ENCODE measurements around the gene PTBP1.
A peak's percentile ranks its signal among the peaks of the same experiment; 100 is the strongest.

The PTBP1 gene

DNA sequence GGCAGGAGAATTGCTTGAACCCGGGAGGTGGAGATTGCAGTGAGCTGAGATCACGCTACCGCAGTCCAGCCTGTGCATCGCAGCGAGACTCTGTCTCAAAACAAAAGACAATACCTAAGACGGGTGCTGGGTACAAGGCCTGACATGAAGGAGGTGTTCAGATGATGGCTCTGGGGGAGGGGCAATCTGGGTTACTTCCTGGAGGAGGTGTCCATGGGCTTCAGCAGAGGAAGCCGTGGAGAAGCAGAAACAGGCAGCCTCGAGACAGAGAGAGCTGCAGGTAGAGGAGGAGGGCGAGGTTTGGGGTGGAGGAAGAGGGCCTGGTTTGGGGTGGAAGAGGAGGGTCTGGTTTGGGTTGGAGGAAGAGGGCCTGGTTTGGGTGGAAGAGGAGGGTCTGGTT, 42.7 kb upstream of the PTBP1 start:
- DNase-seq = no peak
- TF ChIP-seq EZH2phosphoT487 (IDR thresholded peaks at IDR 0.05; ENCODE audit: low read length) = no peak
- no peak overlapping the region for H3K27ac ChIP-seq (ENCODE audit: low read length)
- H3K36me3 ChIP-seq (replicated peaks; ENCODE audit: insufficient read depth, low read length) = no peaks in the 10 kb centered on the region
- H3F3A ChIP-seq (ENCODE audit: insufficient read depth, low read length) = no peaks in the 10 kb centered on the region
- no peaks in the 10 kb centered on the region for H3K79me2 ChIP-seq (ENCODE audit: low read length)
- no peaks in the 10 kb centered on the region for H3K4me1 ChIP-seq (ENCODE audit: low read length)
- peaks cover 97% of the 10 kb centered on the region for H3K27me3 ChIP-seq (replicated peaks; ENCODE audit: insufficient read depth, low read length)
- no peak overlapping the region for H3K4me3 ChIP-seq (ENCODE audit: low read length)
- no peaks in the 10 kb centered on the region for H3K9me3 ChIP-seq (replicated peaks; ENCODE audit: insufficient read depth, low read length)
- H3K9ac ChIP-seq (ENCODE audit: low read length) = no peak overlapping the region
- H3K9me2 ChIP-seq (replicated peaks; ENCODE audit: insufficient read depth, low read length) = no peaks in the 10 kb centered on the region
- H3K4me2 ChIP-seq (ENCODE audit: low read depth, low read length) = no peak overlapping the region
- no peaks in the 10 kb centered on the region for H4K20me1 ChIP-seq (ENCODE audit: insufficient read depth, low read length)
- no peak overlapping the region for H2AFZ ChIP-seq (ENCODE audit: low read length)

- H3K36me3 ChIP-seq (replicated peaks; ENCODE audit: insufficient read depth, low read length) = no peaks in the 10 kb centered on the region
- no peak overlapping the region for H3K4me3 ChIP-seq (ENCODE audit: low read length)
- H3K79me2 ChIP-seq (ENCODE audit: low read length) = no peaks in the 10 kb centered on the region
- H3K4me1 ChIP-seq (ENCODE audit: low read length) = no peaks in the 10 kb centered on the region
- no peaks in the 10 kb centered on the region for H3F3A ChIP-seq (ENCODE audit: insufficient read depth, low read length)
- H3K9me2 ChIP-seq (replicated peaks; ENCODE audit: insufficient read depth, low read length) = no peaks in the 10 kb centered on the region
- no peak overlapping the region for H3K27ac ChIP-seq (ENCODE audit: low read length)
- no peak overlapping the region for H2AFZ ChIP-seq (ENCODE audit: low read length)
- no peak overlapping the region for H3K9ac ChIP-seq (ENCODE audit: low read length)
- H3K4me2 ChIP-seq (ENCODE audit: low read depth, low read length) = no peak overlapping the region
- no peaks in the 10 kb centered on the region for H4K20me1 ChIP-seq (ENCODE audit: insufficient read depth, low read length)
- H3K9me3 ChIP-seq (replicated peaks; ENCODE audit: insufficient read depth, low read length) = no peaks in the 10 kb centered on the region
- no peak for TF ChIP-seq EZH2phosphoT487 (IDR thresholded peaks at IDR 0.05; ENCODE audit: low read length)
- TF ChIP-seq, protein P1, sequence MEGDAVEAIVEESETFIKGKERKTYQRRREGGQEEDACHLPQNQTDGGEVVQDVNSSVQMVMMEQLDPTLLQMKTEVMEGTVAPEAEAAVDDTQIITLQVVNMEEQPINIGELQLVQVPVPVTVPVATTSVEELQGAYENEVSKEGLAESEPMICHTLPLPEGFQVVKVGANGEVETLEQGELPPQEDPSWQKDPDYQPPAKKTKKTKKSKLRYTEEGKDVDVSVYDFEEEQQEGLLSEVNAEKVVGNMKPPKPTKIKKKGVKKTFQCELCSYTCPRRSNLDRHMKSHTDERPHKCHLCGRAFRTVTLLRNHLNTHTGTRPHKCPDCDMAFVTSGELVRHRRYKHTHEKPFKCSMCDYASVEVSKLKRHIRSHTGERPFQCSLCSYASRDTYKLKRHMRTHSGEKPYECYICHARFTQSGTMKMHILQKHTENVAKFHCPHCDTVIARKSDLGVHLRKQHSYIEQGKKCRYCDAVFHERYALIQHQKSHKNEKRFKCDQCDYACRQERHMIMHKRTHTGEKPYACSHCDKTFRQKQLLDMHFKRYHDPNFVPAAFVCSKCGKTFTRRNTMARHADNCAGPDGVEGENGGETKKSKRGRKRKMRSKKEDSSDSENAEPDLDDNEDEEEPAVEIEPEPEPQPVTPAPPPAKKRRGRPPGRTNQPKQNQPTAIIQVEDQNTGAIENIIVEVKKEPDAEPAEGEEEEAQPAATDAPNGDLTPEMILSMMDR (IDR thresholded peaks at IDR 0.05; ENCODE audit: low read length) = no peak
- TF ChIP-seq EZH2 (optimal IDR thresholded peaks at IDR 0.05; ENCODE audit: low read depth, low read length) = no peak
- peaks cover 97% of the 10 kb centered on the region for H3K27me3 ChIP-seq (replicated peaks; ENCODE audit: insufficient read depth, low read length)
- DNase-seq = no peak
Observed at GRCh38 chr19:755063-755462, 42.2 kb upstream of the PTBP1 start.

DNA sequence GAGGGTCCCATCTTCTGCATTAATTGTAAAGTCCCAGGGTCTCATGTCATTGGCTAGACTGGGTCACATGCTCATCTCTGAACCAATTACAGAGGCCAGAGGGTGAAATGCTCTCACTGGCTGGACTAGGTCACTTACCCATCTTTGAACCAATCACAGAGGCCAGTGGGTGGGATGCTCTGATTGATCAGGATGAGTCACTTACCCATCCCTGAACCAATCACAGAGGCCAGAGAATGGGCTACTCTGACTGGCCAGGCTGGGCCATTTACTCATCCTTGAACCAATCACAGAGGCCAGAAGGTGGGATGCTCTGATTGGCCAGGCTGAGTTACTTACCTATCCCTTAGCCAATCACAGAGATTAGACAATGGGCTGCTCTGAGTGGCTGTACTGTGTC, 41.0 kb upstream of the PTBP1 start:
- Histone ChIP-seq H3K27ac (ENCODE audit: low read length) (no peak overlapping the region), H3K79me2 (ENCODE audit: low read length) (no peaks in the 10 kb centered on the region), H3F3A (ENCODE audit: insufficient read depth, low read length) (no peaks in the 10 kb centered on the region), H3K4me3 (ENCODE audit: low read length) (no peak overlapping the region), H3K27me3 (replicated peaks; ENCODE audit: insufficient read depth, low read length) (peaks cover 95% of the 10 kb centered on the region), H3K9me2 (replicated peaks; ENCODE audit: insufficient read depth, low read length) (no peaks in the 10 kb centered on the region), H3K9ac (ENCODE audit: low read length) (no peak overlapping the region), H3K9me3 (replicated peaks; ENCODE audit: insufficient read depth, low read length) (no peaks in the 10 kb centered on the region), H4K20me1 (ENCODE audit: insufficient read depth, low read length) (no peaks in the 10 kb centered on the region), H3K4me2 (ENCODE audit: low read depth, low read length) (no peak overlapping the region), H3K36me3 (replicated peaks; ENCODE audit: insufficient read depth, low read length) (no peaks in the 10 kb centered on the region), H2AFZ (ENCODE audit: low read length) (no peak overlapping the region), H3K4me1 (ENCODE audit: low read length) (no peaks in the 10 kb centered on the region)
- DNase-seq = peak; percentile 53
- no peak for TF ChIP-seq EZH2phosphoT487 (IDR thresholded peaks at IDR 0.05; ENCODE audit: low read length)
- TF ChIP-seq, protein P1 (IDR thresholded peaks at IDR 0.05; ENCODE audit: low read length) = no peak
- no peak for TF ChIP-seq EZH2 (optimal IDR thresholded peaks at IDR 0.05; ENCODE audit: low read depth, low read length)

DNA sequence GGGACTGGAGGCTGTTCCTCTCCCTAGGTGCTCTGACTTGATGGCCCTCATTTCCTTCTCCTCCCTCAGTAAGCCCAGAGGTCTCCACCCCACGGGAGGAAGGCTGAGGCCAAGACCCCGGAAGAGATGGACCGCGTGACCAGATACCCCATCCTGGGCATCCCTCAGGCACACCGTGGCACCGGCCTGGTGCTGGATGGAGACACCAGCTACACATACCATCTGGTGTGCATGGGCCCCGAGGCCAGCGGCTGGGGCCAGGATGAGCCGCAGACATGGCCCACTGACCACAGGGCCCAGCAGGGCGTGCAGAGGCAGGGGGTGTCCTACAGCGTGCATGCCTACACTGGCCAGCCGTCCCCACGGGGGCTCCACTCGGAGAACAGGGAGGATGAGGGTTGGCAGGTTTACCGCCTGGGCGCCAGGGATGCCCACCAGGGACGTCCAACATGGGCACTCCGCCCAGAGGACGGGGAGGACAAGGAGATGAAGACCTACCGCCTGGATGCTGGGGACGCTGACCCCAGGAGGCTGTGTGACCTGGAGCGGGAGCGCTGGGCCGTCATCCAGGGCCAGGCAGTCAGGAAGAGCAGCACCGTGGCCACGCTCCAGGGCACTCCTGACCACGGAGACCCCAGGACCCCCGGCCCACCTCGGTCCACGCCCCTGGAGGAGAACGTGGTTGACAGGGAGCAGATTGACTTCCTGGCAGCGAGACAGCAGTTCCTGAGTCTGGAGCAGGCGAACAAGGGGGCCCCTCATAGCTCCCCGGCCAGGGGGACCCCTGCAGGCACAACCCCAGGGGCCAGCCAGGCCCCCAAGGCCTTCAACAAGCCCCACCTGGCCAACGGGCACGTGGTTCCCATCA, 40.2 kb upstream of the PTBP1 start:
- Histone ChIP-seq H3K9ac (ENCODE audit: low read length) (no peak overlapping the region), H3K27me3 (replicated peaks; ENCODE audit: insufficient read depth, low read length) (peaks cover 93% of the 10 kb centered on the region), H3K4me1 (ENCODE audit: low read length) (no peaks in the 10 kb centered on the region), H4K20me1 (ENCODE audit: insufficient read depth, low read length) (no peaks in the 10 kb centered on the region), H3K27ac (ENCODE audit: low read length) (no peak overlapping the region), H3K9me3 (replicated peaks; ENCODE audit: insufficient read depth, low read length) (no peaks in the 10 kb centered on the region), H3K79me2 (ENCODE audit: low read length) (no peaks in the 10 kb centered on the region), H3F3A (ENCODE audit: insufficient read depth, low read length) (no peaks in the 10 kb centered on the region), H2AFZ (ENCODE audit: low read length) (0 out of 2 replicates have a peak overlapping the region, but pooled peaks have one; percentile 3), H3K4me3 (ENCODE audit: low read length) (no peak overlapping the region), H3K9me2 (replicated peaks; ENCODE audit: insufficient read depth, low read length) (no peaks in the 10 kb centered on the region), H3K36me3 (replicated peaks; ENCODE audit: insufficient read depth, low read length) (no peaks in the 10 kb centered on the region), H3K4me2 (ENCODE audit: low read depth, low read length) (no peak overlapping the region)
- no peak for DNase-seq
- TF ChIP-seq EZH2 (optimal IDR thresholded peaks at IDR 0.05; ENCODE audit: low read depth, low read length) = no peak
- TF ChIP-seq, protein P1 (IDR thresholded peaks at IDR 0.05; ENCODE audit: low read length) = no peak
- no peak for TF ChIP-seq EZH2phosphoT487 (IDR thresholded peaks at IDR 0.05; ENCODE audit: low read length)

Measured in MM.1S (cell line).